ENCODE results near the gene CDH4. TPM values are rescaled to one million over a fixed set of nuclear protein-coding genes. Genes with fewer than 3 reads are reported as not detected.

The CDH4 gene
- total RNA-seq, 2 experiments from 2014 or later: not detected

DNA sequence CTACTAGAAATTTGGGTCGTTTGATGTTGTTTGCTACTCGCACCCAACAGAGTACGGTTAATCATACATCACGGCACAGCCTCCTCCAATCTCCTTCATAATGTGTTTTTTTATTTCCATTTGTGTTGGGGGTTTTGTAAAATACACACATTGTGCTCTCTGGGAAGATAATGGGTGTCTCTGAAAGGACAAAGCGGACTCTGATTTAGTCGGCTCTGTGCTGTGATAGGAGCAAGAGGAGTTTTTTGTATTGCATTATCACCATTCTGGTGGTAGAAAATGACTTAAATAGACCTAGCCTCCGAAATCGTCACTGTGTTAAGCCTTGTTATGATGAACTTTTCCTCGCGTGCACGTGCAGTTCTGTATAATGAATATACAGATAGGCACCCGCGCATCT, 196.3 kb downstream of the CDH4 start:
- no peaks in the 10 kb centered on the region for H4K20me1 ChIP-seq (ENCODE audit: insufficient read depth, low read length)
- H3K36me3 ChIP-seq (ENCODE audit: insufficient read depth, low read length): no peaks in the 10 kb centered on the region
- intact Hi-C loops (cut with micrococcal nuclease; ENCODE audit: unreplicated experiment): no loop called here
- no peak overlapping the region for H2AFZ ChIP-seq (ENCODE audit: low read length)
- H3K4me2 ChIP-seq (ENCODE audit: low read length): no peak overlapping the region
- H3K9me3 ChIP-seq (ENCODE audit: low read length): no peaks in the 10 kb centered on the region
- no TSS peak for BruUV-seq (replicated peaks)
- no peak for DNase-seq (ENCODE audit: low spot score)
- ChIA-PET POLR2A (no interaction called here), CTCF (ENCODE audit: unreplicated experiment) (no interaction called here)
- no peak overlapping the region for H3K4me3 ChIP-seq (ENCODE audit: low read depth, low read length, poor library complexity, severe bottlenecking)
- H3K9me2 ChIP-seq (ENCODE audit: insufficient read depth, low read length): no peaks in the 10 kb centered on the region
- H3K4me1 ChIP-seq (ENCODE audit: insufficient read depth, low read length, poor library complexity, severe bottlenecking): no peaks in the 10 kb centered on the region
- no peak overlapping the region for H3K27ac ChIP-seq (ENCODE audit: low read depth, low read length, poor library complexity, severe bottlenecking)
- H3K79me2 ChIP-seq (ENCODE audit: insufficient read depth, low read depth, low read length): no peaks in the 10 kb centered on the region
- TF ChIP-seq EZH2phosphoT487 (IDR thresholded peaks at IDR 0.05; ENCODE audit: borderline replicate concordance, low read depth, low read length) (no peak), CTCF (conservative IDR thresholded peaks at IDR 0.05; ENCODE audit: low read length) (no peak)

GRCh38 chr20:61449057-61449609, 197.1 kb downstream of the CDH4 start:
- Histone ChIP-seq H2AFZ (ENCODE audit: low read length) (no peak overlapping the region), H3K4me3 (ENCODE audit: low read depth, low read length, poor library complexity, severe bottlenecking) (no peak overlapping the region), H3K4me1 (ENCODE audit: insufficient read depth, low read length, poor library complexity, severe bottlenecking) (no peaks in the 10 kb centered on the region), H3K4me2 (ENCODE audit: low read length) (no peak overlapping the region), H4K20me1 (ENCODE audit: insufficient read depth, low read length) (no peaks in the 10 kb centered on the region), H3K27ac (ENCODE audit: low read depth, low read length, poor library complexity, severe bottlenecking) (no peak overlapping the region), H3K9me2 (ENCODE audit: insufficient read depth, low read length) (no peaks in the 10 kb centered on the region), H3K36me3 (ENCODE audit: insufficient read depth, low read length) (no peaks in the 10 kb centered on the region), H3K79me2 (ENCODE audit: insufficient read depth, low read depth, low read length) (no peaks in the 10 kb centered on the region), H3K9me3 (ENCODE audit: low read length) (no peaks in the 10 kb centered on the region)
- CTCF ChIA-PET (ENCODE audit: unreplicated experiment): no interaction called here
- BruUV-seq (replicated peaks): no TSS peak
- POLR2A ChIA-PET: no interaction called here
- DNase-seq (ENCODE audit: low spot score): no peak
- TF ChIP-seq EZH2phosphoT487 (IDR thresholded peaks at IDR 0.05; ENCODE audit: borderline replicate concordance, low read depth, low read length): no peak
- TF ChIP-seq CTCF (conservative IDR thresholded peaks at IDR 0.05; ENCODE audit: low read length): no peak
- intact Hi-C loops (cut with micrococcal nuclease; ENCODE audit: unreplicated experiment): no loop called here

DNA sequence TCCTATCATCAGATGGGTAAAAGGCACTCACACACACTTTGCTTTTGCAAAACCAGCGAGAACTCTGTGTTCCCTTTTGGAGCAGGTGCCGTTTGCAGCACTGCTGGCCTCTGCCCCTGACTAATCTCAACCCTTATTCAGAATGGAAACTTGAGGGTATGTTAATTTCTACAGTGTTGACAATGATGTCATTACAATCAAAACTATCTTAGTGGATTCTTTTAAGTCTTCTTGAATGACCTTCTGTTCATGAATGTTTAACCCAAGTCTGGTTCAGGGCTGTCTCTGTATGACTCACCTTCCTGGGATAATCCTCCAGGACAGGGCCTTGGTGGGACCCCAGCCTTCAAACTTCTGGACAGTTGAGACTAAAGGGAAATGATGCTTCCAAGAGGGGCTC, 197.9 kb downstream of the CDH4 start:
- Histone ChIP-seq H3K27ac (ENCODE audit: low read depth, low read length, poor library complexity, severe bottlenecking) (no peak overlapping the region), H3K4me1 (ENCODE audit: insufficient read depth, low read length, poor library complexity, severe bottlenecking) (no peaks in the 10 kb centered on the region), H2AFZ (ENCODE audit: low read length) (no peak overlapping the region), H4K20me1 (ENCODE audit: insufficient read depth, low read length) (no peaks in the 10 kb centered on the region), H3K4me3 (ENCODE audit: low read depth, low read length, poor library complexity, severe bottlenecking) (no peak overlapping the region), H3K79me2 (ENCODE audit: insufficient read depth, low read depth, low read length) (no peaks in the 10 kb centered on the region), H3K4me2 (ENCODE audit: low read length) (no peak overlapping the region), H3K9me2 (ENCODE audit: insufficient read depth, low read length) (no peaks in the 10 kb centered on the region), H3K9me3 (ENCODE audit: low read length) (no peaks in the 10 kb centered on the region), H3K36me3 (ENCODE audit: insufficient read depth, low read length) (no peaks in the 10 kb centered on the region)
- TF ChIP-seq CTCF (conservative IDR thresholded peaks at IDR 0.05; ENCODE audit: low read length): no peak
- CTCF ChIA-PET (ENCODE audit: unreplicated experiment): no interaction called here
- BruUV-seq (replicated peaks): no TSS peak
- no peak for DNase-seq (ENCODE audit: low spot score)
- intact Hi-C loops (cut with micrococcal nuclease; ENCODE audit: unreplicated experiment): no loop called here
- POLR2A ChIA-PET: no interaction called here

All from OCI-LY7 (cell line).